SK-N-SH (cell line): Measurements from ENCODE around the gene PHAX. TPM values are rescaled to one million over a fixed set of nuclear protein-coding genes. Genes with fewer than 3 reads are reported as not detected.
A peak's percentile ranks its signal among the peaks of the same experiment; 100 is the strongest.

Experiments
- CTCF ChIA-PET: fragments of 300-600, 350-600 bp; formaldehyde crosslinking; extraction: SDS; loops from one replicate; lab custom pipeline; 2021; lab: Yijun Ruan, JAX
- POLR2A ChIA-PET: fragments of 350-600 bp; sonication (Branson Sonifier 250); formaldehyde crosslinking; extraction: SDS; loops from one replicate; lab custom pipeline; 2020; ENCODE audit warnings: antibody characterized with exemption, inconsistent platforms; lab: Yijun Ruan, JAX
- DNase-seq: peaks from one replicate; pipeline ENCODE4 v3.0.0; 2012
- H2AFZ ChIP-seq: fragments of 200-600 bp; sonication (generic); 2 replicates; pipeline ENCODE4 v1.8.1; 2016; ENCODE audit warnings: antibody characterized with exemption, mild to moderate bottlenecking, low read depth
- H3F3A ChIP-seq: fragments of 200-600 bp; sonication (generic); replicated peaks from 2 replicates; pipeline ENCODE3; 2016; ENCODE audit warnings: antibody characterized with exemption, mild to moderate bottlenecking; ENCODE audit not compliant: insufficient read depth
- H3K27ac ChIP-seq, 2 experiments: fragments of 200-500 bp in 1 of 2; fragments of 200-600 bp in 1 of 2; sonication (Bioruptor generic) in 1 of 2; sonication (generic), shearing (Covaris generic) in 1 of 2; 2 replicates each; pipeline versions ENCODE4 v1.5.1 to v1.6.1; 2014 to 2016; ENCODE audit warnings: low read depth in 2 of 2, inconsistent platforms in 1 of 2, low read length in 1 of 2, mild to moderate bottlenecking in 1 of 2, mixed read lengths in 1 of 2
- H3K27me3 ChIP-seq: fragments of 200-600 bp; sonication (generic), shearing (Covaris generic); 2 replicates; pipeline ENCODE4 v1.6.1; 2016; ENCODE audit warnings: mixed run types; ENCODE audit not compliant: insufficient read depth
- H3K36me3 ChIP-seq, 2 experiments: fragments of 200-500 bp in 1 of 2; fragments of 200-600 bp in 1 of 2; sonication (Bioruptor generic) in 1 of 2; sonication (generic) in 1 of 2; replicated peaks in 1 of 2; 2 replicates each; pipeline versions ENCODE3 to v1.5.1; 2014 to 2016; ENCODE audit warnings: low read length in 1 of 2, mild to moderate bottlenecking in 1 of 2; ENCODE audit not compliant: insufficient read depth in 2 of 2, control insufficient read depth in 1 of 2
- H3K4me1 ChIP-seq, 2 experiments: fragments of 200-500 bp in 1 of 2; fragments of 200-600 bp in 1 of 2; sonication (Bioruptor generic) in 1 of 2; sonication (generic), shearing (Covaris generic) in 1 of 2; 2 replicates each; pipeline versions ENCODE4 v1.5.1 to v1.6.1; 2014 to 2016; ENCODE audit warnings: low read depth in 1 of 2, low read length in 1 of 2, mixed run types in 1 of 2; ENCODE audit not compliant: insufficient read depth in 2 of 2, control insufficient read depth in 1 of 2
- H3K4me2 ChIP-seq: fragments of 200-600 bp; sonication (generic), shearing (Covaris generic); 2 replicates; pipeline ENCODE4 v1.6.1; 2017; ENCODE audit warnings: mixed run types
- H3K4me3 ChIP-seq, 2 experiments: fragments of 200-500 bp in 1 of 2; fragments of 200-600 bp in 1 of 2; sonication (Bioruptor generic) in 1 of 2; sonication (generic), shearing (Covaris generic) in 1 of 2; 2 replicates each; pipeline versions ENCODE4 v1.5.1 to v1.8.1; 2014 to 2016; ENCODE audit warnings: low read depth in 2 of 2, inconsistent platforms in 1 of 2, low read length in 1 of 2, mild to moderate bottlenecking in 1 of 2, mixed read lengths in 1 of 2, moderate library complexity in 1 of 2
- H3K79me2 ChIP-seq: fragments of 200-600 bp; sonication (generic); 2 replicates; pipeline ENCODE4 v1.8.1; 2017; ENCODE audit warnings: mild to moderate bottlenecking; ENCODE audit not compliant: insufficient read depth
- H3K9ac ChIP-seq: fragments of 200-600 bp; sonication (generic); 2 replicates; pipeline ENCODE4 v1.6.1; 2017; ENCODE audit warnings: mixed run types
- H3K9me2 ChIP-seq: fragments of 200-600 bp; sonication (generic); 2 replicates; pipeline ENCODE4 v1.6.1; 2017; ENCODE audit warnings: mixed run types
- H3K9me3 ChIP-seq: fragments of 200-600 bp; sonication (generic); 2 replicates; pipeline ENCODE4 v1.6.1; 2017; ENCODE audit warnings: mixed run types, mild to moderate bottlenecking, moderate library complexity
- H4K20me1 ChIP-seq: fragments of 200-600 bp; sonication (generic); 2 replicates; pipeline ENCODE4 v1.6.1; 2017; ENCODE audit warnings: mild to moderate bottlenecking, mixed run types; ENCODE audit not compliant: insufficient read depth
- CHD2 ChIP-seq: fragments of 150-350 bp; IDR thresholded peaks from 2 replicates; pipeline ENCODE4 v1.6.1; 2018; ENCODE audit warnings: low read length; ENCODE audit not compliant: partially characterized antibody
- ELF1 ChIP-seq: IDR thresholded peaks from 2 replicates; pipeline ENCODE4 v1.4.0; 2012
- EP300 ChIP-seq, 2 experiments: IDR thresholded peaks; 2 replicates each; pipeline versions ENCODE4 v1.4.0 to v1.6.1; 2012; ENCODE audit warnings: borderline replicate concordance in 1 of 2, low read depth in 1 of 2, low read length in 1 of 2
- EZH2phosphoT487 ChIP-seq: fragments of 200-600 bp; sonication (generic); IDR thresholded peaks from 2 replicates; pipeline ENCODE4 v1.6.1; 2017; ENCODE audit warnings: low read depth, mixed run types, mild to moderate bottlenecking, antibody characterized with exemption, moderate library complexity, borderline replicate concordance
- FOXJ3 ChIP-seq: sonication (generic); formaldehyde crosslinking; IDR thresholded peaks from 2 replicates; pipeline ENCODE4 v1.5.1; 2020; ENCODE audit warnings: mild to moderate bottlenecking, missing genetic modification reagents
- GABPA ChIP-seq: IDR thresholded peaks from 2 replicates; pipeline ENCODE4 v1.4.0; 2012; ENCODE audit warnings: low read depth, mild to moderate bottlenecking
- JUND ChIP-seq: IDR thresholded peaks from 2 replicates; pipeline ENCODE4 v1.4.0; 2012
- MEF2A ChIP-seq: IDR thresholded peaks from 2 replicates; pipeline ENCODE4 v1.4.0; 2012; ENCODE audit warnings: low read depth, borderline replicate concordance
- MXI1 ChIP-seq: IDR thresholded peaks from 2 replicates; pipeline ENCODE4 v1.6.1; 2012; ENCODE audit warnings: mild to moderate bottlenecking, low read depth, low read length, improper control_type of control experiment
- NFIC ChIP-seq: IDR thresholded peaks from 2 replicates; pipeline ENCODE4 v1.4.0; 2012; ENCODE audit warnings: borderline replicate concordance
- POLR2AphosphoS5 ChIP-seq: IDR thresholded peaks from 2 replicates; pipeline ENCODE4 v1.6.1; 2012; ENCODE audit warnings: low read depth, low read length
- SIN3A ChIP-seq: IDR thresholded peaks from 2 replicates; pipeline ENCODE4 v1.6.1; 2012; ENCODE audit warnings: low read depth, mild to moderate bottlenecking, low read length, moderate library complexity, borderline replicate concordance
- SMC3 ChIP-seq: IDR thresholded peaks from 2 replicates; pipeline ENCODE4 v1.6.1; 2012; ENCODE audit warnings: low read depth, low read length, improper control_type of control experiment
- WGBS: methylation state at CpG from one replicate; pipeline ENCODE4 v1.1.6; 2017; ENCODE audit warnings: low lambda C conversion rate; 5-methylcytosine and 5-hydroxymethylcytosine counted together
- polyA plus RNA-seq, 3 experiments: library from polyadenylated mRNA; depleted of rRNA; stranded (reverse); fragments of >200 nt; gene quantifications; 2 replicates each; pipeline ENCODE4 v1.2.3, GENCODE V29; 2012
- TF ChIP-seq, protein P1 (sequence below): fragments of 200-600 bp; sonication (generic); IDR thresholded peaks from 2 replicates; pipeline ENCODE4 v1.6.1; 2017; ENCODE audit warnings: antibody characterized with exemption, mild to moderate bottlenecking, moderate library complexity
- TF ChIP-seq, protein P2 (sequence below): IDR thresholded peaks from 2 replicates; pipeline ENCODE4 v1.6.1; 2012; ENCODE audit warnings: mild to moderate bottlenecking, low read depth, low read length, moderate library complexity

Gene PHAX
- polyA plus RNA-seq, 1 of the 3 experiments (the other 2 are of a cell fraction), result 25.1 TPM

DNA sequence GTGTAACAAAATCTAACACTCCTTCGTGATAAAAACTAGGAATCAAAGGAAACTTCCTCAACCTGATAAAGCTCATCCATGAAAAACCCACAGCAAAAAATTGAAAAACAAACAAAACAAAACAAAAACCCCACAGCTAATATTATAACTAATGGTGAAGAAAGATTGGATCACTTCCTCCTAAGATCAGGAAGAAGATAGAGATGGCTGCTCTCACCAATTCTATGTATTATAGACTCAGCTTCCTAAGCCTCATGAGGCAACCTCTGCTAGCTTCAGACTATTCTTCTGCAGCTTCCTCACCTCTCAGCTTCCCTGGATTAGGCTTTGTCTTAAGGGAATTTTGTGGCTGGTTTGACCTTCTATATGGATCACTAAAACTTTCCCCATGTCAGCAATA, 40.1 kb downstream of the PHAX start:
- H4K20me1 ChIP-seq, result no peaks in the 10 kb centered on the region
- H3K9me2 ChIP-seq, result no peaks in the 10 kb centered on the region
- H3K79me2 ChIP-seq, result no peaks in the 10 kb centered on the region
- no peak for TF ChIP-seq POLR2AphosphoS5
- no peak for TF ChIP-seq SMC3
- no peak for TF ChIP-seq FOXJ3 (CRISPR knock-in tag)
- TF ChIP-seq CHD2, result no peak
- TF ChIP-seq JUND, result no peak
- no peak for TF ChIP-seq MEF2A
- TF ChIP-seq, protein P1, sequence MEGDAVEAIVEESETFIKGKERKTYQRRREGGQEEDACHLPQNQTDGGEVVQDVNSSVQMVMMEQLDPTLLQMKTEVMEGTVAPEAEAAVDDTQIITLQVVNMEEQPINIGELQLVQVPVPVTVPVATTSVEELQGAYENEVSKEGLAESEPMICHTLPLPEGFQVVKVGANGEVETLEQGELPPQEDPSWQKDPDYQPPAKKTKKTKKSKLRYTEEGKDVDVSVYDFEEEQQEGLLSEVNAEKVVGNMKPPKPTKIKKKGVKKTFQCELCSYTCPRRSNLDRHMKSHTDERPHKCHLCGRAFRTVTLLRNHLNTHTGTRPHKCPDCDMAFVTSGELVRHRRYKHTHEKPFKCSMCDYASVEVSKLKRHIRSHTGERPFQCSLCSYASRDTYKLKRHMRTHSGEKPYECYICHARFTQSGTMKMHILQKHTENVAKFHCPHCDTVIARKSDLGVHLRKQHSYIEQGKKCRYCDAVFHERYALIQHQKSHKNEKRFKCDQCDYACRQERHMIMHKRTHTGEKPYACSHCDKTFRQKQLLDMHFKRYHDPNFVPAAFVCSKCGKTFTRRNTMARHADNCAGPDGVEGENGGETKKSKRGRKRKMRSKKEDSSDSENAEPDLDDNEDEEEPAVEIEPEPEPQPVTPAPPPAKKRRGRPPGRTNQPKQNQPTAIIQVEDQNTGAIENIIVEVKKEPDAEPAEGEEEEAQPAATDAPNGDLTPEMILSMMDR, result no peak
- TF ChIP-seq SIN3A, result no peak
- TF ChIP-seq MXI1, result no peak
- no peak for TF ChIP-seq EP300 (IDR thresholded peaks at IDR 0.05; ENCODE audit: borderline replicate concordance in 1 of 2, low read depth in 1 of 2, low read length in 1 of 2)
- TF ChIP-seq, protein P2, sequence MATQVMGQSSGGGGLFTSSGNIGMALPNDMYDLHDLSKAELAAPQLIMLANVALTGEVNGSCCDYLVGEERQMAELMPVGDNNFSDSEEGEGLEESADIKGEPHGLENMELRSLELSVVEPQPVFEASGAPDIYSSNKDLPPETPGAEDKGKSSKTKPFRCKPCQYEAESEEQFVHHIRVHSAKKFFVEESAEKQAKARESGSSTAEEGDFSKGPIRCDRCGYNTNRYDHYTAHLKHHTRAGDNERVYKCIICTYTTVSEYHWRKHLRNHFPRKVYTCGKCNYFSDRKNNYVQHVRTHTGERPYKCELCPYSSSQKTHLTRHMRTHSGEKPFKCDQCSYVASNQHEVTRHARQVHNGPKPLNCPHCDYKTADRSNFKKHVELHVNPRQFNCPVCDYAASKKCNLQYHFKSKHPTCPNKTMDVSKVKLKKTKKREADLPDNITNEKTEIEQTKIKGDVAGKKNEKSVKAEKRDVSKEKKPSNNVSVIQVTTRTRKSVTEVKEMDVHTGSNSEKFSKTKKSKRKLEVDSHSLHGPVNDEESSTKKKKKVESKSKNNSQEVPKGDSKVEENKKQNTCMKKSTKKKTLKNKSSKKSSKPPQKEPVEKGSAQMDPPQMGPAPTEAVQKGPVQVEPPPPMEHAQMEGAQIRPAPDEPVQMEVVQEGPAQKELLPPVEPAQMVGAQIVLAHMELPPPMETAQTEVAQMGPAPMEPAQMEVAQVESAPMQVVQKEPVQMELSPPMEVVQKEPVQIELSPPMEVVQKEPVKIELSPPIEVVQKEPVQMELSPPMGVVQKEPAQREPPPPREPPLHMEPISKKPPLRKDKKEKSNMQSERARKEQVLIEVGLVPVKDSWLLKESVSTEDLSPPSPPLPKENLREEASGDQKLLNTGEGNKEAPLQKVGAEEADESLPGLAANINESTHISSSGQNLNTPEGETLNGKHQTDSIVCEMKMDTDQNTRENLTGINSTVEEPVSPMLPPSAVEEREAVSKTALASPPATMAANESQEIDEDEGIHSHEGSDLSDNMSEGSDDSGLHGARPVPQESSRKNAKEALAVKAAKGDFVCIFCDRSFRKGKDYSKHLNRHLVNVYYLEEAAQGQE, result no peak
- TF ChIP-seq EZH2phosphoT487, result no peak
- TF ChIP-seq GABPA, result no peak
- TF ChIP-seq ELF1, result no peak
- no peak for TF ChIP-seq NFIC
- TF ChIP-seq, all 33 proteins: peak for 0
- Histone ChIP-seq H3K27ac (no peak overlapping the region), H3K4me3 (no peak overlapping the region), H3K27me3 (no peaks in the 10 kb centered on the region), H2AFZ (0 out of 2 replicates have a peak overlapping the region, but pooled peaks have one; percentile 12), H3F3A (no peaks in the 10 kb centered on the region), H3K4me2 (no peak overlapping the region), H3K9me3 (0 out of 2 replicates have a peak, but pooled peaks cover 3% of the 10 kb centered on the region), H3K4me1 (no peaks in the 10 kb centered on the region), H3K9ac (no peak overlapping the region), H3K36me3 (no peaks in the 10 kb centered on the region)
- 88% methylated on average over 1 of the region's 1 CpG for WGBS
- ChIA-PET CTCF (interaction anchor here (1.0 to 1.7 kb wide), 3 partner anchors 15 to 139 kb away, joined by 3 to 7 read pairs (median 3); partner anchors contain the start of gene PHAX), POLR2A (no interaction called here)
- DNase-seq, result no peak
